HepG2 (cell line): Measurements from ENCODE around the gene WDR18. TPM values are rescaled to one million over a fixed set of nuclear protein-coding genes. Genes with fewer than 3 reads are reported as not detected.
A peak's percentile ranks its signal among the peaks of the same experiment; 100 is the strongest.

Source experiments
- HDAC1 ChIP-seq: sonication (generic); formaldehyde crosslinking; IDR thresholded peaks from 2 replicates; pipeline ENCODE4 v1.5.1; 2020; ENCODE audit warnings: mild to moderate bottlenecking, missing genetic modification reagents
- HNF1B ChIP-seq: sonication (generic); formaldehyde crosslinking; IDR thresholded peaks from 2 replicates; pipeline ENCODE4 v1.5.1; 2020; ENCODE audit warnings: mild to moderate bottlenecking, moderate library complexity, missing genetic modification reagents
- KLF12 ChIP-seq: sonication (generic); formaldehyde crosslinking; IDR thresholded peaks from 2 replicates; pipeline ENCODE4 v1.4.0; 2020; ENCODE audit warnings: missing genetic modification reagents, borderline replicate concordance
- PHF21A ChIP-seq: sonication (generic); formaldehyde crosslinking; IDR thresholded peaks from 2 replicates; pipeline ENCODE4 v1.5.0; 2020; ENCODE audit warnings: mild to moderate bottlenecking, missing genetic modification reagents
- PHF8 ChIP-seq: sonication (generic); formaldehyde crosslinking; IDR thresholded peaks from 2 replicates; pipeline ENCODE4 v1.5.0; 2020; ENCODE audit warnings: missing genetic modification reagents
- RFX3 ChIP-seq: IDR thresholded peaks from 2 replicates; pipeline ENCODE4 v1.6.1; 2016; ENCODE audit warnings: missing biosample characterization, missing genetic modification reagents
- TEAD3 ChIP-seq: optimal IDR thresholded peaks from 2 replicates; pipeline ENCODE3; 2016; ENCODE audit warnings: borderline replicate concordance
- TFDP1 ChIP-seq: IDR thresholded peaks from 2 replicates; pipeline ENCODE4 v1.6.1; 2016; ENCODE audit warnings: missing compliant biosample characterization, missing genetic modification reagents, borderline replicate concordance
- YEATS2 ChIP-seq: sonication (generic); formaldehyde crosslinking; IDR thresholded peaks from 2 replicates; pipeline ENCODE4 v1.4.0; 2020; ENCODE audit warnings: missing genetic modification reagents, borderline replicate concordance
- ZBTB7B ChIP-seq: sonication (generic); formaldehyde crosslinking; IDR thresholded peaks from 2 replicates; pipeline ENCODE4 v1.4.0; 2020; ENCODE audit warnings: missing genetic modification reagents
- ZEB1 ChIP-seq: IDR thresholded peaks from 2 replicates; pipeline ENCODE4 v1.6.1; 2012; ENCODE audit warnings: mild to moderate bottlenecking, low read depth, inconsistent platforms; ENCODE audit not compliant: insufficient replicate concordance
- ZIK1 ChIP-seq: sonication (generic); formaldehyde crosslinking; IDR thresholded peaks from 2 replicates; pipeline ENCODE4 v1.5.0; 2020; ENCODE audit warnings: mild to moderate bottlenecking, low read depth, missing genetic modification reagents, borderline replicate concordance
- ZNF280D ChIP-seq: sonication (generic); formaldehyde crosslinking; IDR thresholded peaks from 2 replicates; pipeline ENCODE4 v1.5.1; 2020; ENCODE audit warnings: mild to moderate bottlenecking, missing genetic modification reagents
- ZNF441 ChIP-seq: sonication (generic); formaldehyde crosslinking; IDR thresholded peaks from 2 replicates; pipeline ENCODE4 v1.7.0; 2021; ENCODE audit warnings: missing genetic modification reagents, borderline replicate concordance
- ZNF501 ChIP-seq: sonication (generic); formaldehyde crosslinking; IDR thresholded peaks from 2 replicates; pipeline ENCODE4 v1.5.1; 2020; ENCODE audit warnings: mild to moderate bottlenecking, moderate library complexity, missing genetic modification reagents
- ZNF629 ChIP-seq: sonication (generic); formaldehyde crosslinking; conservative IDR thresholded peaks from 2 replicates; pipeline ENCODE4 v1.5.0; 2020; ENCODE audit warnings: missing genetic modification reagents
- ZNF710 ChIP-seq: sonication (generic); formaldehyde crosslinking; IDR thresholded peaks from 2 replicates; pipeline ENCODE4 v1.5.0; 2020; ENCODE audit warnings: mild to moderate bottlenecking, missing genetic modification reagents, borderline replicate concordance
- ZNF724P ChIP-seq: sonication (generic); formaldehyde crosslinking; IDR thresholded peaks from 2 replicates; pipeline ENCODE4 v1.8.0; 2022; ENCODE audit warnings: missing genetic modification reagents, borderline replicate concordance
- ZNF788 ChIP-seq: sonication (generic); formaldehyde crosslinking; IDR thresholded peaks from 2 replicates; pipeline ENCODE4 v1.5.0; 2020; ENCODE audit warnings: mild to moderate bottlenecking, missing genetic modification reagents, borderline replicate concordance
- ZNF792 ChIP-seq: IDR thresholded peaks from 2 replicates; pipeline ENCODE4 v1.6.1; 2016
- ZSCAN20 ChIP-seq: sonication (generic); formaldehyde crosslinking; IDR thresholded peaks from 2 replicates; pipeline ENCODE4 v1.4.0; 2020; ENCODE audit warnings: missing genetic modification reagents, mild to moderate bottlenecking, borderline replicate concordance
- polyA plus RNA-seq, 8 experiments: library from polyadenylated mRNA; depleted of rRNA in 3 of 8; stranded (reverse) in 7 of 8; unstranded in 1 of 8; fragments of >200 nt; fragmentation: Illumina TruSeq in 4 of 8; extraction: Trizol in 4 of 8; gene quantifications; 2 replicates each; pipeline versions ENCODE4 v1.2.1 to v1.2.3, GENCODE V29; 2011 to 2016; ENCODE audit warnings: low read depth in 4 of 8, missing spikeins in 1 of 8, mixed read lengths in 1 of 8; ENCODE audit not compliant: insufficient read depth in 1 of 8
- total RNA-seq, 5 experiments: library from RNA; depleted of rRNA; stranded (reverse); fragments of >200 nt; fragmentation: Illumina TruSeq; extraction: Trizol; gene quantifications; 2 replicates each; pipeline ENCODE4 v1.2.3, GENCODE V29; 2016; ENCODE audit warnings: low read depth in 1 of 5

WDR18 gene
- total and polyA plus RNA-seq, 2 of the 13 experiments (the other 11 are each of a cell fraction or from before 2014, with no cell fraction given) = 36.4 to 47.6 TPM

- TF ChIP-seq ZNF501 (CRISPR knock-in tag) (0 out of 2 replicates have a peak, but pooled peaks have one; percentile 52), HDAC1 (peak; percentile 67), PHF8 (CRISPR knock-in tag) (peak; percentile 72), ZNF724P (CRISPR knock-in tag) (peak; percentile 57; the same call in 1 of the 2 replicates), ZNF280D (CRISPR knock-in tag) (no peak), TEAD3 (CRISPR knock-in tag) (peak; percentile 59), ZNF710 (CRISPR knock-in tag) (peak; percentile 52; the same call in 1 of the 2 replicates), ZIK1 (no peak; the same call in 1 of the 2 replicates), ZSCAN20 (0 out of 2 replicates have a peak, but pooled peaks have one; percentile 7), PHF21A (CRISPR knock-in tag) (peak; percentile 68; the same call in 1 of the 2 replicates), YEATS2 (CRISPR knock-in tag) (0 out of 2 replicates have a peak, but pooled peaks have one; percentile 10), RFX3 (no peak), ZNF441 (CRISPR knock-in tag) (0 out of 2 replicates have a peak, but pooled peaks have one; percentile 15), ZNF792 (CRISPR knock-in tag) (peak; percentile 13; the same call in 1 of the 2 replicates), HNF1B (CRISPR knock-in tag) (peak; percentile 15; the same call in 1 of the 2 replicates), KLF12 (CRISPR knock-in tag) (peak; percentile 62; the same call in 1 of the 2 replicates), ZNF629 (CRISPR knock-in tag) (no peak), ZBTB7B (CRISPR knock-in tag) (peak; percentile 48; the same call in 1 of the 2 replicates), ZEB1 (no peak), TFDP1 (CRISPR knock-in tag) (peak; percentile 46; the same call in 1 of the 2 replicates), ZNF788 (CRISPR knock-in tag) (peak; percentile 26; the same call in 1 of the 2 replicates)
Measured at GRCh38 chr19:1025960-1026782, 42.0 kb downstream of the WDR18 start, which contains the start of gene CNN2 (continued).
